H1 (cell line): Measurements from ENCODE around the gene HLX.

Experiments
- ASH2L ChIP-seq: fragments of 200-600, 300-600 bp; sonication (generic); IDR thresholded peaks from one replicate; pipeline ENCODE4 v1.7.1; 2017; ENCODE audit warnings: low read length
- ATF2 ChIP-seq: IDR thresholded peaks from 2 replicates; pipeline ENCODE4 v1.6.1; 2012; ENCODE audit warnings: low read length, inconsistent platforms
- BRCA1 ChIP-seq: IDR thresholded peaks from 2 replicates; pipeline ENCODE4 v1.6.1; 2012; ENCODE audit warnings: low read depth, low read length, improper control_type of control experiment
- CBX8 ChIP-seq: fragments of 300-800, 300-1000 bp; sonication (generic); IDR thresholded peaks from 2 replicates; pipeline ENCODE4 v1.7.1; 2016; ENCODE audit warnings: low read depth, low read length, borderline replicate concordance
- CEBPB ChIP-seq: IDR thresholded peaks from 2 replicates; pipeline ENCODE4 v1.6.1; 2012; ENCODE audit warnings: low read depth, low read length
- CTCF ChIP-seq, 3 experiments: IDR thresholded peaks; 1 replicate in 2 of 3; 2 replicates in 1 of 3; pipeline versions ENCODE4 v1.5.1 to v1.6.1; 2011; ENCODE audit warnings: low read length in 3 of 3, mild to moderate bottlenecking in 3 of 3, inconsistent platforms in 2 of 3, low read depth in 1 of 3, moderate library complexity in 1 of 3; ENCODE audit not compliant: insufficient read depth in 1 of 3; ENCODE audit errors: control extremely low read depth in 1 of 3
- EGR1 ChIP-seq: IDR thresholded peaks from 2 replicates; pipeline ENCODE4 v1.6.1; 2011; ENCODE audit warnings: low read depth, low read length, borderline replicate concordance
- EP300 ChIP-seq, 2 experiments: IDR thresholded peaks; 1 replicate in 1 of 2; 2 replicates in 1 of 2; pipeline ENCODE4 v1.6.1; 2011 to 2012; ENCODE audit warnings: low read depth in 2 of 2, low read length in 2 of 2, mild to moderate bottlenecking in 2 of 2, borderline replicate concordance in 1 of 2, inconsistent platforms in 1 of 2, moderate library complexity in 1 of 2
- GTF2F1 ChIP-seq: IDR thresholded peaks from 2 replicates; pipeline ENCODE4 v1.6.1; 2012; ENCODE audit warnings: low read depth, low read length, improper control_type of control experiment, borderline replicate concordance
- PHF8 ChIP-seq: fragments of 200-600 bp; sonication (generic); conservative IDR thresholded peaks from 2 replicates; pipeline ENCODE4 v1.7.1; 2012; ENCODE audit warnings: low read depth, mild to moderate bottlenecking, inconsistent platforms, low read length, moderate library complexity
- POLR2A ChIP-seq, 2 experiments: IDR thresholded peaks; 1 replicate in 1 of 2; 2 replicates in 1 of 2; pipeline ENCODE4 v1.6.1; 2011; ENCODE audit warnings: low read depth in 2 of 2, low read length in 2 of 2, mild to moderate bottlenecking in 2 of 2; ENCODE audit errors: control extremely low read depth in 1 of 2
- RAD21 ChIP-seq, 2 experiments: IDR thresholded peaks in 1 of 2; conservative IDR thresholded peaks in 1 of 2; 2 replicates each; pipeline ENCODE4 v1.6.1; 2011; ENCODE audit warnings: low read depth in 2 of 2, low read length in 2 of 2, improper control_type of control experiment in 1 of 2, inconsistent platforms in 1 of 2, mild to moderate bottlenecking in 1 of 2, moderate library complexity in 1 of 2
- TAF1 ChIP-seq: IDR thresholded peaks from 2 replicates; pipeline ENCODE4 v1.6.1; 2011; ENCODE audit warnings: mild to moderate bottlenecking, low read depth, low read length
- TF ChIP-seq, protein P1 (sequence below): IDR thresholded peaks from 2 replicates; pipeline ENCODE4 v1.6.1; 2011; ENCODE audit warnings: low read depth, mild to moderate bottlenecking, low read length; ENCODE audit not compliant: insufficient read depth

GRCh38 chr1:220887520-220888416 lies 8.5 kb downstream of the HLX start:
- TF ChIP-seq GTF2F1, result no peak
- TF ChIP-seq CTCF (IDR thresholded peaks at IDR 0.05; ENCODE audit: control extremely low read depth in 1 of 3, insufficient read depth in 1 of 3, low read depth in 1 of 3, low read length in 3 of 3), result no peak; a peak in 1 of 4 replicates
- TF ChIP-seq EP300 (IDR thresholded peaks at IDR 0.05; ENCODE audit: borderline replicate concordance in 1 of 2, low read depth in 2 of 2, low read length in 2 of 2), result no peak
- TF ChIP-seq CEBPB, result no peak
- TF ChIP-seq BRCA1, result no peak
- TF ChIP-seq PHF8, result no peak
- no peak for TF ChIP-seq TAF1
- peak; percentile 10 to 19; a peak in 1 of 4 replicates for TF ChIP-seq RAD21 (IDR thresholded peaks at IDR 0.05 in 1 of 2, conservative IDR thresholded peaks at IDR 0.05 in 1 of 2; ENCODE audit: low read depth in 2 of 2, low read length in 2 of 2)
- no peak for TF ChIP-seq ATF2
- TF ChIP-seq, protein P1, sequence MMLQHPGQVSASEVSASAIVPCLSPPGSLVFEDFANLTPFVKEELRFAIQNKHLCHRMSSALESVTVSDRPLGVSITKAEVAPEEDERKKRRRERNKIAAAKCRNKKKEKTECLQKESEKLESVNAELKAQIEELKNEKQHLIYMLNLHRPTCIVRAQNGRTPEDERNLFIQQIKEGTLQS, result no peak
- no peak for TF ChIP-seq CBX8
- TF ChIP-seq POLR2A (IDR thresholded peaks at IDR 0.05; ENCODE audit: control extremely low read depth in 1 of 2, low read depth in 2 of 2, low read length in 2 of 2), result no peak
- TF ChIP-seq EGR1, result no peak
- no peak for TF ChIP-seq ASH2L
